GM12878 (cell line): ENCODE measurements around the gene FBXW12. TPM values are rescaled to one million over a fixed set of nuclear protein-coding genes. Genes with fewer than 3 reads are reported as not detected.

Experiments used
- ATAC-seq: fragments of 200-7000 bp; cut with Tn5 transposase; 3 replicates; pipeline ENCODE4 v1.9.1; 2020; ENCODE audit warnings: mild to moderate bottlenecking, moderate library complexity
- BruUV-seq: library from RNA; stranded (reverse); fragments of 400-500 nt; replicated peaks from 2 replicates; lab custom pipeline; 2021; lab: Mats Ljungman, UMichigan
- CTCF ChIA-PET: fragments of 300-600 bp; sonication (Branson Sonifier 250); formaldehyde crosslinking; extraction: SDS; loops from one replicate; lab custom pipeline; 2021; ENCODE audit warnings: inconsistent platforms; lab: Yijun Ruan, JAX
- POLR2A ChIA-PET: fragments of 350-600 bp; formaldehyde crosslinking; extraction: SDS; loops from one replicate; lab custom pipeline; 2021; ENCODE audit warnings: inconsistent platforms; lab: Charles Lee
- RAD21 ChIA-PET: fragments of 300-600 bp; sonication (Branson Sonifier 250); formaldehyde crosslinking; loops from one replicate; lab custom pipeline; 2023; ENCODE audit warnings: antibody characterized with exemption; ENCODE audit not compliant: unreplicated experiment; lab: Charles Lee
- SMC1A ChIA-PET: fragments of 300-600 bp; sonication (Branson Sonifier 250); formaldehyde crosslinking; loops from one replicate; lab custom pipeline; 2023; ENCODE audit not compliant: unreplicated experiment, uncharacterized antibody; lab: Charles Lee
- DNase-seq: peaks from one replicate; pipeline ENCODE4 v3.0.0-alpha.2; 2011; ENCODE audit warnings: low read depth, low spot score
- FAIRE-seq: peaks from 3 replicates; lab custom pipeline; 2011; peaks lifted over from hg19 to GRCh38; lab: Jason Lieb, UNC
- H2AFZ ChIP-seq: 2 replicates; pipeline ENCODE4 v1.6.0; 2011; ENCODE audit warnings: low read depth, low read length, control low read depth; ENCODE audit not compliant: control insufficient read depth
- H3K27ac ChIP-seq: 2 replicates; pipeline ENCODE4 v1.5.1; 2011; ENCODE audit warnings: control low read depth; ENCODE audit not compliant: control insufficient read depth, insufficient read depth
- H3K27me3 ChIP-seq, 2 experiments: replicated peaks in 1 of 2; 2 replicates each; pipeline versions ENCODE4 v1.6.0 to v1.6.1; 2011; ENCODE audit warnings: low read length in 1 of 2; ENCODE audit not compliant: control insufficient read depth in 2 of 2, insufficient read depth in 2 of 2
- H3K36me3 ChIP-seq, 2 experiments: 2 replicates each; pipeline ENCODE4 v1.5.1; 2011; ENCODE audit warnings: low read length in 1 of 2; ENCODE audit not compliant: control insufficient read depth in 2 of 2, insufficient read depth in 2 of 2
- H3K4me1 ChIP-seq: 2 replicates; pipeline ENCODE4 v1.6.1; 2011; ENCODE audit warnings: mild to moderate bottlenecking, low read length, moderate library complexity, mixed read lengths; ENCODE audit not compliant: control insufficient read depth, insufficient read depth
- H3K4me2 ChIP-seq: 2 replicates; pipeline ENCODE4 v1.6.0; 2011; ENCODE audit warnings: control low read depth; ENCODE audit not compliant: control insufficient read depth, insufficient read depth
- H3K4me3 ChIP-seq: fragments of 200-600 bp; sonication (generic); 2 replicates; pipeline ENCODE4 v1.5.1; 2016
- H3K79me2 ChIP-seq: 2 replicates; pipeline ENCODE4 v1.6.0; 2011; ENCODE audit warnings: low read length; ENCODE audit not compliant: control insufficient read depth, insufficient read depth
- H3K9ac ChIP-seq: 2 replicates; pipeline ENCODE4 v1.8.0; 2011; ENCODE audit warnings: low read length, control low read depth, mixed read lengths; ENCODE audit not compliant: control insufficient read depth, insufficient read depth
- H3K9me3 ChIP-seq: replicated peaks from 3 replicates; pipeline ENCODE4 v1.5.1; 2011; ENCODE audit warnings: mild to moderate bottlenecking, low read length; ENCODE audit not compliant: control insufficient read depth, insufficient read depth
- H4K20me1 ChIP-seq: 2 replicates; pipeline ENCODE4 v1.6.0; 2011; ENCODE audit not compliant: control insufficient read depth, insufficient read depth
- ATF7 ChIP-seq: fragments of 450-650 bp; IDR thresholded peaks from 2 replicates; pipeline ENCODE4 v1.6.1; 2016; ENCODE audit warnings: low read depth, mild to moderate bottlenecking
- DPF2 ChIP-seq: fragments of 450-650 bp; IDR thresholded peaks from 2 replicates; pipeline ENCODE4 v1.6.1; 2017; ENCODE audit warnings: mild to moderate bottlenecking
- FOXM1 ChIP-seq: IDR thresholded peaks from 2 replicates; pipeline ENCODE4 v1.6.1; 2012; ENCODE audit warnings: low read depth, mild to moderate bottlenecking, inconsistent platforms, low read length, moderate library complexity
- MYB ChIP-seq: fragments of 150-350 bp; IDR thresholded peaks from 2 replicates; pipeline ENCODE4 v1.6.1; 2014; ENCODE audit warnings: mild to moderate bottlenecking, low read depth, low read length, borderline replicate concordance
- RB1 ChIP-seq: fragments of 450-650 bp; formaldehyde crosslinking; IDR thresholded peaks from 2 replicates; pipeline ENCODE4 v1.6.1; 2017; ENCODE audit warnings: mild to moderate bottlenecking, borderline replicate concordance
- SIN3A ChIP-seq: IDR thresholded peaks from 2 replicates; pipeline ENCODE4 v1.6.1; 2012; ENCODE audit warnings: low read depth, low read length, improper control_type of control experiment
- SMC3 ChIP-seq: IDR thresholded peaks from 2 replicates; pipeline ENCODE4 v1.6.1; 2011; ENCODE audit warnings: low read length, improper control_type of control experiment, borderline replicate concordance
- YBX1 ChIP-seq: fragments of 450-650 bp; IDR thresholded peaks from 2 replicates; pipeline ENCODE4 v1.6.1; 2016; ENCODE audit warnings: antibody characterized with exemption
- ZBED1 ChIP-seq: IDR thresholded peaks from 2 replicates; pipeline ENCODE4 v1.6.1; 2016; ENCODE audit warnings: borderline replicate concordance
- ZSCAN29 ChIP-seq: fragments of 450-650 bp; IDR thresholded peaks from 2 replicates; pipeline ENCODE4 v1.6.1; 2017; ENCODE audit warnings: mild to moderate bottlenecking, moderate library complexity
- WGBS: methylation state at CpG from one replicate; pipeline ENCODE4 v1.1.6; 2016; ENCODE audit warnings: low lambda C conversion rate; ENCODE audit not compliant: insufficient replicate concordance, insufficient coverage; ENCODE audit errors: missing lambda C conversion rate; 5-methylcytosine and 5-hydroxymethylcytosine counted together
- in situ Hi-C: fragments of 300-500 bp; cut with MboI; formaldehyde crosslinking; loops from 9 replicates; pipeline ENCODE4 v1.14.3; 2018; ENCODE audit warnings: mixed read lengths
- intact Hi-C: fragments of 100-400 bp; cut with micrococcal nuclease; formaldehyde crosslinking; loops from one replicate; pipeline ENCODE4 v1.14.2; 2022; ENCODE audit not compliant: unreplicated experiment
- polyA plus RNA-seq, 11 experiments: library from polyadenylated mRNA; depleted of rRNA in 4 of 11; unstranded in 6 of 11; stranded (reverse) in 5 of 11; fragments of >200 nt; fragmentation: Nextera tagmentation in 4 of 11; fragmentation: Illumina TruSeq in 1 of 11; extraction: Ambion mirVana in 4 of 11; extraction: Trizol in 1 of 11; gene quantifications; 1 replicate in 1 of 11; 2 replicates in 10 of 11; pipeline versions ENCODE4 v1.2.1 to v1.2.3, GENCODE V29; 2011 to 2016; ENCODE audit warnings: inconsistent platforms in 2 of 11, missing spikeins in 2 of 11, low read depth in 1 of 11
- total RNA-seq, 4 experiments: library from RNA; depleted of rRNA in 3 of 4; stranded (reverse); fragments of >200 nt in 3 of 4; fragmentation: Illumina TruSeq in 1 of 4; extraction: Trizol in 1 of 4; gene quantifications; 2 replicates each; pipeline versions ENCODE4 v1.2.1 to v1.2.3, GENCODE V29; 2013 to 2021
- TF ChIP-seq, protein P1 (sequence below): fragments of 450-650 bp; IDR thresholded peaks from 2 replicates; pipeline ENCODE4 v1.6.1; 2017; ENCODE audit warnings: mild to moderate bottlenecking, low read depth, inconsistent platforms; ENCODE audit not compliant: poor library complexity, severe bottlenecking
- TF ChIP-seq, protein P2 (sequence below): IDR thresholded peaks from 2 replicates; pipeline ENCODE4 v1.6.1; 2011; ENCODE audit warnings: borderline replicate concordance, low read depth, mild to moderate bottlenecking, moderate library complexity, mixed read lengths, low read length; ENCODE audit not compliant: insufficient read depth; ENCODE audit errors: extremely low read length
- TF ChIP-seq, protein P3 (sequence below): IDR thresholded peaks from 2 replicates; pipeline ENCODE4 v1.6.1; 2012; ENCODE audit warnings: low read length, inconsistent platforms
- TF ChIP-seq, protein P4 (sequence below): fragments of 450-650 bp; IDR thresholded peaks from 2 replicates; pipeline ENCODE4 v1.6.1; 2016; ENCODE audit warnings: mild to moderate bottlenecking

The FBXW12 gene
- total and polyA plus RNA-seq, 10 of the 15 experiments (the other 5 are each of a cell fraction or from before 2014, with no cell fraction given) = 0.04 to 0.18 (median 0.12) TPM; not detected in 4

DNA sequence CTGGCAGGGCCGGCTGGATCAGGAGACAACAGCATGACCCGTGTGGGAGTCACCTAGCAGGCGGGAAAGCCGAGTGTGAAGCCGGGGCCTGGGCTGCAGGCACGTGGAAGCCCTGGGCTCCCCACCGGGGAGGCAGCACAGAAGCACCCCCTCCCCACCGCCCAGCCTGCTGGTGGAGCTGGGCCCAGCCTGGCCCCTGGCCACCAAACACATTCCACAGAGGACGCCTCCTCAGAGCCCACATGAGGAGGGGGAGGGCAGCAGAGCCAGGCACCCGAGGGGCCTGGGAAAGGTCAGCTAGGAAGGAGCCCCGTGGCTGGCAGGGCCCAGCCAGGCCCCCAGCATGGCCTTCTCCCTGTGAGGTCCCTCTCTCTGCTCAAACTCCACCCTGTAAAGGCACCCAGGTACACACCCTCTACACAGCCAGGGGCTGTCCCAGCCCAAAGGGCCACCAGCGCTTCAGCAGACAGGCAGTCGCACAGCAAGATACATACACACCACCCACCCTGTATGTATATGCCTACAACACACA is 53.3 kb downstream of the FBXW12 start:
- H3K36me3 ChIP-seq = no peaks in the 10 kb centered on the region
- SMC1A ChIA-PET = no interaction called here
- H3K9me3 ChIP-seq = no peaks in the 10 kb centered on the region
- H3K27me3 ChIP-seq = no peaks in the 10 kb centered on the region
- H3K4me2 ChIP-seq = no peak overlapping the region
- no peak overlapping the region for H3K9ac ChIP-seq
- in situ Hi-C loops = no loop called here
- ATAC-seq = no peak
- FAIRE-seq = no peak
- BruUV-seq = no TSS peak
- POLR2A ChIA-PET = no interaction called here
- CTCF ChIA-PET = interaction anchor here (2.9 kb wide), 1 partner anchor 11 kb away, joined by 25 read pairs; no protein-coding TSS in a partner anchor
- no peaks in the 10 kb centered on the region for H4K20me1 ChIP-seq
- RAD21 ChIA-PET = interaction anchor here (1.2 to 3.9 kb wide), 2 partner anchors 11 to 24 kb away, joined by 7 to 16 read pairs; no protein-coding TSS in a partner anchor
- H3K27ac ChIP-seq = no peak overlapping the region
- H3K79me2 ChIP-seq = no peaks in the 10 kb centered on the region
- no peak overlapping the region for H3K4me3 ChIP-seq
- no peak overlapping the region for H2AFZ ChIP-seq
- intact Hi-C loops = no loop called here
- no peak for DNase-seq
- TF ChIP-seq ATF7 = no peak
- TF ChIP-seq YBX1 = no peak
- no peak for TF ChIP-seq RB1
- TF ChIP-seq, protein P1, sequence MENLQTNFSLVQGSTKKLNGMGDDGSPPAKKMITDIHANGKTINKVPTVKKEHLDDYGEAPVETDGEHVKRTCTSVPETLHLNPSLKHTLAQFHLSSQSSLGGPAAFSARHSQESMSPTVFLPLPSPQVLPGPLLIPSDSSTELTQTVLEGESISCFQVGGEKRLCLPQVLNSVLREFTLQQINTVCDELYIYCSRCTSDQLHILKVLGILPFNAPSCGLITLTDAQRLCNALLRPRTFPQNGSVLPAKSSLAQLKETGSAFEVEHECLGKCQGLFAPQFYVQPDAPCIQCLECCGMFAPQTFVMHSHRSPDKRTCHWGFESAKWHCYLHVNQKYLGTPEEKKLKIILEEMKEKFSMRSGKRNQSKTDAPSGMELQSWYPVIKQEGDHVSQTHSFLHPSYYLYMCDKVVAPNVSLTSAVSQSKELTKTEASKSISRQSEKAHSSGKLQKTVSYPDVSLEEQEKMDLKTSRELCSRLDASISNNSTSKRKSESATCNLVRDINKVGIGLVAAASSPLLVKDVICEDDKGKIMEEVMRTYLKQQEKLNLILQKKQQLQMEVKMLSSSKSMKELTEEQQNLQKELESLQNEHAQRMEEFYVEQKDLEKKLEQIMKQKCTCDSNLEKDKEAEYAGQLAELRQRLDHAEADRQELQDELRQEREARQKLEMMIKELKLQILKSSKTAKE = no peak
- no peak for TF ChIP-seq ZBED1
- TF ChIP-seq, protein P2, sequence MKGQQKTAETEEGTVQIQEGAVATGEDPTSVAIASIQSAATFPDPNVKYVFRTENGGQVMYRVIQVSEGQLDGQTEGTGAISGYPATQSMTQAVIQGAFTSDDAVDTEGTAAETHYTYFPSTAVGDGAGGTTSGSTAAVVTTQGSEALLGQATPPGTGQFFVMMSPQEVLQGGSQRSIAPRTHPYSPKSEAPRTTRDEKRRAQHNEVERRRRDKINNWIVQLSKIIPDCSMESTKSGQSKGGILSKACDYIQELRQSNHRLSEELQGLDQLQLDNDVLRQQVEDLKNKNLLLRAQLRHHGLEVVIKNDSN = no peak
- TF ChIP-seq, protein P3, sequence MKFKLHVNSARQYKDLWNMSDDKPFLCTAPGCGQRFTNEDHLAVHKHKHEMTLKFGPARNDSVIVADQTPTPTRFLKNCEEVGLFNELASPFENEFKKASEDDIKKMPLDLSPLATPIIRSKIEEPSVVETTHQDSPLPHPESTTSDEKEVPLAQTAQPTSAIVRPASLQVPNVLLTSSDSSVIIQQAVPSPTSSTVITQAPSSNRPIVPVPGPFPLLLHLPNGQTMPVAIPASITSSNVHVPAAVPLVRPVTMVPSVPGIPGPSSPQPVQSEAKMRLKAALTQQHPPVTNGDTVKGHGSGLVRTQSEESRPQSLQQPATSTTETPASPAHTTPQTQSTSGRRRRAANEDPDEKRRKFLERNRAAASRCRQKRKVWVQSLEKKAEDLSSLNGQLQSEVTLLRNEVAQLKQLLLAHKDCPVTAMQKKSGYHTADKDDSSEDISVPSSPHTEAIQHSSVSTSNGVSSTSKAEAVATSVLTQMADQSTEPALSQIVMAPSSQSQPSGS = no peak
- TF ChIP-seq MYB = no peak
- TF ChIP-seq, protein P4, sequence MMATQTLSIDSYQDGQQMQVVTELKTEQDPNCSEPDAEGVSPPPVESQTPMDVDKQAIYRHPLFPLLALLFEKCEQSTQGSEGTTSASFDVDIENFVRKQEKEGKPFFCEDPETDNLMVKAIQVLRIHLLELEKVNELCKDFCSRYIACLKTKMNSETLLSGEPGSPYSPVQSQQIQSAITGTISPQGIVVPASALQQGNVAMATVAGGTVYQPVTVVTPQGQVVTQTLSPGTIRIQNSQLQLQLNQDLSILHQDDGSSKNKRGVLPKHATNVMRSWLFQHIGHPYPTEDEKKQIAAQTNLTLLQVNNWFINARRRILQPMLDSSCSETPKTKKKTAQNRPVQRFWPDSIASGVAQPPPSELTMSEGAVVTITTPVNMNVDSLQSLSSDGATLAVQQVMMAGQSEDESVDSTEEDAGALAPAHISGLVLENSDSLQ = no peak
- TF ChIP-seq ZSCAN29 = no peak
- TF ChIP-seq SMC3 = no peak
- no peak for TF ChIP-seq FOXM1
- TF ChIP-seq SIN3A = no peak
- no peak for TF ChIP-seq DPF2
- H3K4me1 ChIP-seq = peaks cover 16% of the 10 kb centered on the region
- 60% methylated on average over 13 of the region's 13 CpGs for WGBS
